Measurements from ENCODE around the gene PIP5K1C.
A peak's percentile ranks its signal among the peaks of the same experiment; 100 is the strongest.
"Not testable (repeated sequence)": the region's sequence is repeated elsewhere in the genome, so short reads cannot be mapped to it uniquely, and the experiment has no call there.

Gene PIP5K1C

DNA sequence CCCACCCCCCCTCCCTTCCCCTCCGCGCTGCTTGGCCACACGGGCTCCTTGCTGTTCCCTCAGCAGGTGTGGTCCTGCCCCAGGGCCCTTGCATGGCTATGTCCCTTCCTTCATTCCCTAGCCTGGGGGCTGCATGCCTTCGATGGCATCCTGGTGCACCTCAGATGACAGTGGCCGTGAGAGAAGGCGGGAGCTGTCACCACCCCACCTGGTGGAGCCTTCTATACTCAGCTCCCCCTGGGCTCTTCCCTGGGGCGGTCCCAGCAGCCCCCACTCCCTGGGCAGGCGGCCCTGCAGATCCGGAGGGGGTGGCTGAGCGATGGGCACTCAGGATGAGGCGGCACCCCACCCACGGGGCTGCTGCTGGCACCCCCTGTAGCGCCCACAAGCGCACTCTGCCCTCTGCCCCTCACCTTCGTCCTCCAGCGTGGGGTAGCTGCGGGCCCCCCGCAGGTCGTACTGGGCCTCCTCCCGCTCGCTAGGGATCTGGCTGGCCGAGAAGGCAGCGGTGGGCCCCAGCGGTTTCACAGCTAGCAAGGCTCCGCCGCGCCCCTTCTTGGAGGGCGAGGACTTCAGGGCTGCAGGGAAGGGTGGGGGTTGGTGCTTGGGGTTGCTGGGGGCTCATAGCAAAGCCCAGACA, 56.5 kb downstream of the PIP5K1C start:
- DNase-seq, result no peak

DNA sequence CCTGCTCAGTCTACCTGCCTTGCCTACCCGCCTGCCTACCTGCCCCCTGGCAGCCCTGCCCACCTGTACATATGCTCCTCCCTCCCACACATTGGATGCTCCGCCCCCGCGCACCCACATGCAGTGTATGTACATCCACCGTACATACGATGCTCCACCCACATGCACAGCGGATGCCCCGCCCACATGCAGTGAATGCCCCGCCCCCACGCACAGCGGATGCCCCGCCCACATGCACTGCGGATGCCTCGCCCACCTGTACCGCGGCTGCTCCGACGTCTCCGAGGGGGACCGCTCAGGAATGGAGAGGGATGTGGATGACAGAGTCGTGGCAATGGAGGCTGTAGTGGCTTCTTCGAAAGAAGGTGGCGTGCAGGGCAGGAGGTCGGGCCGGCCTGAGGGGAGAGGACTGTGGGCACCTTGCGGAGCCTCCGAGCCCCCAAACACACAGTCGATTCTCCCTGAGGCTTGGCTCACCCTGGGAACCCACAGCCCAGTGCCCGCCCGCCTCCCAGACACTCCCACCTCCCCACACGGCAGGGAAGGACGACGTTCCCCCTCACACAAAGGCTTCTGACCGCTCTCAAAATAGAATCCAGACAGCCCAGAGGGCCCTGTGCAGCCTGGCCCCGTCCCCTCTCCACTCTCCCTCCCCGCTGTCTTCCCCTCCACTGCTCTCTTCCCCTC, 57.1 kb downstream of the PIP5K1C start:
- no peak for DNase-seq

DNA sequence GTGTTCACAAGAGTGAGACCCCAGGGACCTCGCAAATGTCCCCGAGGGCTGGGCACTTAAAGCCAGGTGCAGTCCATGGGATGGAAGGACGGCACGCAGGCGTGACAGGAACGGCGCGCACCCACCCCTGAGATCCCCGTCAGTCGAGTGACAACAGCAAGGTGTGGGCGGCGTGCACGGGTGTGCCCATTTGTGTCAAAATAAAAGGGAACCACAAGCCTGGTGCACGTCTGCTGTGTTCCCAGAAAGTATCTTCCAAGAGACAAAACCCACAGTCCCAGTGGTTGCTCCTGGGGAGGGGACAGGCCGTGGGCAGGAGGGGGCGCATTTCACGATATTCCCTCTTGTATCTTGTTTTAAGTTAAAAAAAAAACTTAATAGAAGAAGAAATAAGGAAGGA, 58.0 kb downstream of the PIP5K1C start:
- no peak for DNase-seq

DNA sequence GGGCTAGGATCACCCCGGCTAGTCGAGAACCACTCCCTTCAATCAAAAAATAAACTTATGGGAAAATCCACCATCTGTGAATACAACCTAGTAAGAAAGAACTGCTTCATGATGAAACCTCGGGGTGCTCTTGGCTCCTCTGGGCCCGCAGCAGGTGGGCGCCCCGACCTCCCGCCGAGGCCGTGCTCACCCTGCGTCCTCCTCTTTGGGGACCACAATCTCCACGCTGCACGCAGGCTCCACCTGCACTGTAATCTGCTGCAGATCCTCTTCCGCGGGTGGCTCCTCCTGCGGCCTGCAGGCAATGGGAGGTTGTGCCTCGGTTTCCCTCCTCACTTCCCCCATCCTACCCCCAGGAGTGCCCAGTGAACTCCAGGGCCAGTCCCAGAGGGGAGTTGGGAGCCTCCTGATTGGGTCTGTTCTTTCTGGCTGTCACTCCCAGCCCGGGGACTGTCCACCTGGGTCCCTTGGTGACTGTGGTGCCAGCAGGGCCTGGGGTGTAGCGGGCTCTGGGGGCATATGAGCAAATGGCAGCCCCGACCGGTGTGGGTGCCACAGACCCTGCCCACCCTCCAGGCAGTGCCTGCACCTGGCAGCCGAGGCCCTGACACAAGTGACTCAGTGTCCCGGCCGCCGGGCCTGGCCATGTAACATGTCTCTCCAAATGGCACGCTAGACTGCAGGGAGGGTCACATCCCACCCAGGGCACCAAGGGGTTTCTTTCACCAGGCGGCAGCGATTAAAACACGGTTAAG, 58.6 kb downstream of the PIP5K1C start:
- no peak for DNase-seq

DNA sequence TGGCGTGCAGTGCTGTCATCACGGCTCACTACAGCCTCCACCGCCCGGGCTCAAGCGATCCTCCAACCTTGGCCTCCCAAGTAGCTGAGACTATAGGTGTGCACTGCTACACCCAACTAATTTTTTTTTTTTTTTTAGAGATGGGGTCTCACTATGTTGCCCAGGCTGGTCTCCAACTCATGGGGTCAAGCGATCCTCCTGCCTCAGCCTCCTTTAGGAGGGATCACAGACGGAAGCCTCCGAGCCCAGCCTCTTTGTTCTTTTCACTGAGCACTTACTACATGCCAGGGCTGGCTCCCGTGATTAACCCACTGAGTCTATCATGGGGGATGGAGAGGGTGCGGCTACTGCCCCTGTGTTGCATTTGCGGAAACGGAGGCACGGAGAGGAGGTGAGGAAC, 60.8 kb downstream of the PIP5K1C start:
- DNase-seq, result no peak

DNA sequence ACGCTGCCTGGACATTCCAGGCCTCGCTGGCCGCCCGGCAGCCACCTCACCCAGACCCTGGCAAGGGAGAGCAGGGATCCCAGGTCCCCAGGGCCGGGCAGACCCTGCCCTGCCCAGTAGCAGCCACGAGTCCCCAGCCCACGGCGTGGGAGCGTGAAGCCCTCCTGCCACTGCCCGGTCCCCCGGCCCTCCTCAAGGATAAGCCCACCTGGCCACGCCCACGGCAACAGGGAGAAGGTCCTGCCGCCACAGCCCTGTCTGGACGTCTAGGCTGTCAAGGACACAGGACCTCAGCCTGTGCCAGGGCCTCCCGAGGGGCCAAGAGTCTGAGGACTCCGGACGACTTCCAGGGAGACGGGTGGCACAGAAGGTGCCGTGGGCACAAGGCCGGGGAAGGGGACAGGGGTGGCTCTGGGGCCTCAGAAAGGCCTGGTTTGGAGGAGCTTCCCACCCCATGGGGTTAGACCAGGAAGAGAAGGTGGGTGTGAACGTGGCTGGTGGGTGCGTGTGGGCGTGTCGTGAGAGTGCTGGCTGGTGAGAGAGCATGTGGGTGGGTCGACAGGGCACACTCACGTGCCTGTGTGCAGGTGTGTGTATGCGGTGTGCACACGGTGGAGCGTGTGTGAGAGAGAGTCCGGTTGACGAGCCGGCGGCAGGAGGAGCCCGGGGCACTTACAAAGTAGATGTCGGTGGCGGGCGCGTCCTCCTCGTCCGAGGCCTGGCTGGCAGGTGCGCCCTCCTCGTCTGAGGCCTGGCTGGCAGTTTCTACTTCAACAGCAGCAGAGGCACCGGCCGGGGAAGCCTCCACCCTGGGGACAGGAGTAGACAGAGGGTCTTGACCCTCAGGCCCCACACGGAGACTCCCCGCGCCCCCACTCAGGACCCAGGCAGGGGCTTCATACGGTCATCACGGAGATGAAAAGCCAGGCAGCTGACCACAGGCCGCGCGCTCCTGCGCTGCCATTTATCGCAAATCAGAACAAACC, 61.8 kb downstream of the PIP5K1C start:
- DNase-seq, result no peak

DNA sequence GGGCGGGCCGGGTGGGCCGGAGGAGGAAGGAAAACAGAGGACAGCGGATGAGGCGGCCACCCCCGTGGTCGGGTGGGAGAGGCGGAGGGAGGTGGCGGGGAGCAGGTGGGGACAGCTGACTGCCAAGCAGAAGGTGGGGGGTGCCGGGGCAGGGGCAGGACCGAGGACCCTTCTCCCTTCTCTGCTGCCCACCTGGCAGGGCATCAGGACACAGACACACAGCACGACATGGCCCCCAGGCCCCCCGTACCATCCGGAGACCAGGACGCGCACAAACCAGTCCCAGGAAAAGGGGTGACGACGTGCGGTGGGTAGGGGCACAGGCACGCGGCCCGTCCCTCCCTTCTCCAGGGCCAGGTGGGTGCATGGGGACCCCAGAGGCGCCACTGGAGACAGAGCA, 62.6 kb downstream of the PIP5K1C start:
- DNase-seq, result no peak

DNA sequence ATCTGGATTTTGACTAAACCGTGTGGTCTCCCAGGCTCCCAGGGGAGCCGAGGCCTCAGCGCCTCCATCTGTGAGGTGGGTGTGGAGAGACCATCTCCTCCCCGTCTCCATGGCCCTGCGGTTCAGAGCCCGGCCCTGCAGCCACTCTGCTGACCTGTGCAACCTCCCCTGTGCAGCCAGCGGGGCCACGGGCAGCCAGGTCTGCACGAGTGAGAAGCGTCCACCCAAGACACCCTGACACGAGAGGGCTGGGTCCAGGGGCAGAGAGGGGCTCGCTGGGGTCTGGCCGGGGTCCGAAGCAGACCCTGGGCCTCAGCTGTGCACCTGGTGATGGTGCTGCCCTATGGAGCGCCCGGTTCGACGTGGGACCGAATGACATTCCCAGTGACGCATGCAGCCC, 63.3 kb downstream of the PIP5K1C start:
- DNase-seq, result no peak

DNA sequence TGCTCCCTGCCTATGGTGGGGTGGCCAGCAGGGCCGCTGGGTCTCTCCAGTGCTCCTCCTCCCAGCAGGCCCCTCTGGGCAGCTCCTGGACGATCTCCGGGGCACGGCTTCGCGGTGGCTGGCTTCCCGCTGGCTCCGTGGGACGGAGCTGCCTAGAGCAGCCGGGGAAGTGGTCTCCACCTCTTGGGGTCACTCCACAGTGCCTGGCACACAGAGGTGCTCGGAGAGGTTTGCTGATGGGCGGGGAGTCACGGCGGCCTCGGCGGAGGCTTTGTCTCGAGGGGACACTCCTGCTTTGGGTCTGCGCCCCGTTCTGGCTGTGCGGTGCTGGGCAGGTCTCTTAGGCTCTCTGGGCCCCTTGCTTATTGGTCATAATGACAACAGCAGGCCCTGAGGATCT, 63.8 kb downstream of the PIP5K1C start:
- DNase-seq, result no peak

DNA sequence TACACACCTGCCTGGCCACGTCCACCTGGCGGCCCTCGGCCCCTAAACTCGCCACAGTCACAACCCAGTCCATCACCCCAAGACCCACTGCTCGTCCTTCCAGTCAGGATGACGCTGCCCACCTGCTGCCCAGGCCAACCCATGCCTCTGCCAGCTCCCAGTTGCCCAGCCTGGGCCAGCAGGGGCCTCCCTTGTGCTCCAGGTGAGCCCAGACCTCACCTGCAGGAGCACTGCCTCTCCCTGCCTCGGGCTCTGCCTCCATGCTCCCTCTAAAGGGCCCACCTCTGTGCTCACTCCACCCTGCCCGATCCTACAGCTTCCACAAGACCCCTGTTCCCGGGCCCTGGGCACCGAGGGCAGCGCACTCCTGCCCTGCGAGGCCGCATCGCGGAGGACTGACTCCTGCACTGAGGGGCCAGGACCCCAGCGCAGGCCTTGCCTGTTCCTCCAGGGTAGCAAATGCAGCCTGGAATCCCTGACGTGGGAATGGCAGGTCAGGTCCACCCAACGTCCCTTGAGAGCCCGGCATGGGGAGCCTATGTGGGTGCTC, 65.7 kb downstream of the PIP5K1C start:
- DNase-seq, result no peak

DNA sequence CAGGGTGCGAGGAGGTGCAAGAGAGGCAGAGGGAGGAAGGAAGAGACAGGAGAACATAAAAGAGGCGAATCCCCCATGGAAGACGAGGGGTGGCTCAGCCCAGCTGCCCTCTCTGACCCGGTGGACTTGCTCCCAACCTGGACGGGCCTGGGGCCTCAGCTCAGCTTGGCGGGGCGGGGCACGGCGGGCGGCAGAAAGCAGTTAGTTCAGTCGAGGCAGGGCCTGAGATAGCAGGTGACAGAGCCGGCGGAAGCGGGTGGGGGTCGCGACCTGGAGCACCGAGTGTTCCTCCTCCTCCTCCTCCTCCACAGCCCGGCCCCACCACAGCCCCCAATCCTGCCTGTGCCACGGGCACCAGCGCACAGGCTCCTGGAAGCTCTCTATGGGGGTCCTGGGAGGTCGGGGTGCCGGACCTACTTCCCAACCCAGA, 66.7 kb downstream of the PIP5K1C start:
- no peak for DNase-seq

DNA sequence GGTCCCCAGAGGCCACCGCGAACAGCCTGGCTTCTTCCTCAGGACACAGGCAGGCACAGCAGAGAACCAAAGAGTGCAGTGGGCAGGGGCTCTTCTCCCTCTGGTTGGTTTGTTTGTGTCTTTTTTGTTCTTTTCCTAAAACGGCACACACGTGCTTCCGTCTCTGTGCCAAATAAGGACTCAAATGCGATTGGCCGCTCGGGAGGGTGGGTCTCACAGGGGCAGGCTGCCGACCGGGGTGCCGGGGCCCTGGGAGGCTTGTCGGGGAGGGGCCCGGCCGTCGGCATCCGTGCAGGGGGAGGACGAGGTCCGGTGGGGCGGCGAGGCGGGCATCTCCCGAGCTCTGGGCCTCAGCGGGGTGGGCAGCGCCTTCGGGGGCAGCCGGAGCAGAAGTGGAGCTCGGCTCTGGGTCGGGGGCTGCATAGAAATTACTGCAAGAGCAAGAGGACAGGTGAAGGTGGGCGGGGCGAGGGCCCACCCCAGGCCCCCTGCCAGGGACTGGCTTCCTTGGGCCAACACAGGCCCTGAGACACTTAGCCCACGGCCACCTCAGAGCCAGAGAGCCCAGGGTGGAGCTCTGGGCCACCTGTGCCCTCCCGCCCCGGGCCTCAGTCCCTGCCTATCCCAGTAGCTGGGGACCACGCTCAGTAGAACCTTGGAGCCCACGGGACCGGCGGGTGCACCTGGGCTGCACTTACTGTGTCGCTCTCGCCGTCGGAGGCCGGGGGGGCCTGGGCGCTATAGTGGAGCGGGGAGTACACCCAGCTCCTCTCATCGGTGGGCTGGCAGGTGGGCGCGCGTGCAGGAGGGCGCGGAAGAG, 67.3 kb downstream of the PIP5K1C start:
- DNase-seq, result no peak

DNA sequence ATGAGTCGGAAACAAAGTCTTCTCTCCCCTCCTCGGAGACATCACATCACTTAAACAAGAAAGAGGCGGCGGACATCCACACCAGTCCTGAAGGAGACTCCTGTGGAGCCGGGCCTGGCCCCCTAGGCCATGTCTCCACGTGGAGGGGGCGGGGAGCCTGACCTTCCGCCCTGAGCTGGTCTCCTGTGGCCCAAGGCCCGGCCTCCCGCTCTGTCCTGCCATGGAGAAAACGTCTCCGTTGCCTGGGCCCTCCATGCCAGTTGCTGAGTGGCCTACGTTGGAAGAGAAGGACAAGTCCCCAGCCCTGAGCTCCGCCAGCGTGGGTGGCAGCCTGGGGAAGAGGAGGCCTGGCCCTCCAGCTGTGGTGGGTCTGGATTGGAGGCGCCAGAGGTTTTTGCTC, 68.2 kb downstream of the PIP5K1C start:
- no peak for DNase-seq

DNA sequence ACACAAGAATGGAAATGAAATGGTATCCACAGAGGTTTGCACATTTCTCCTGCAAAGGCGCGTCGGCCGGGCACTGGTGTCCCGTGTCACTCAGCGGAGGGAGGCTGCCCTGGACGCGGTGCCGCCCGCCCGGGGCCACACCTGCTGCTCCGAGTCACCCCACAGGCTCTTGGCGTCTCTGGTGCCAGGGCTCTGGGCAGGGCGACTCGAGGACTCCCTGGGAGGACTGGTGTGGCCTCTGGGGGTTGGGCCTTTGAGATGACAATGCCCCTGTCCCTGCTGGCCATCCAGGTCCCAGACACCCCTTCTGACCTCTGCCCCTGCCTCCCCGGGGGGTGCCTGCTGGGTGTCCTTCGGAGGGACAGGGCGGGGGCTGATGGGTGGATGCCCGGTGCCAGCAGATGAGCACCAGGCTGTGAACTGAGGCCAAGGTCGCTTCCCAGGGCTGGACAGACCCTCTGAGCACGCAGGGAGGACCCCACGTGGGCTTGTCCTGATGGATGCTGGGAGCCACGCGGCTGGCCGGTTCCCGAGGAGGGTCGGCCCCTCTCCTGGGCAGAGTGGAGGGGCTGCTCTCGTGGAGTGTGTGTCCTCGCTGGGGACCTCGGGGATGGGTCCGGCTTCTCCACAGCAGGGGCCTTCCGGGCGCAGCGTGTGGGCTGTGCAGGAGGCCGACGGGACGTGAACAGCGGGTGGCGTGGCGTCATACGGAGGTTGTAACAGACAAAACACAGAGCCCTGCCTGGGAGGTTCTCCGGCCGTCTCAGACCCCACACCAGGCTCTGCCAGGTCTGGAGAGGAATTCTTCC, 69.0 kb downstream of the PIP5K1C start:
- DNase-seq, result no peak

DNA sequence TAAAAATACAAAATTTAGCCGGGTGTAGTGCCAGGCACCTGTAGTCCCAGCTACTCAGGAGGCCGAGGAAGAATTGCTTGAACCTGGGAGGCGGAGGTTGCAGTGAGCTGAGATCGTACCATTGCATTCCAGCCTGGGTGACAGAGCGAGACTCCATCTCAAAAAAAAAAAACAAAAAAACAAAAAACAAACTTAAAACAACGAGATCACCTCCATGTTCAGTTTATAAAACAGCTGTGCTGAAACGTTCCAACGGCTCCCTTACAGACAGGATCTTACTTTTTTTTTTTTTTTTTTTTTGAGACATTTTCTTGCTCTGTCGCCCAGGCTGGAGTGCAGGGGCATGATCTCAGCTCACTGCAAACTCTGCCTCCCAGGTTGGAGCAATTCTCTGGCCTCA, 71.5 kb downstream of the PIP5K1C start:
- DNase-seq, result not testable (repeated sequence)

DNA sequence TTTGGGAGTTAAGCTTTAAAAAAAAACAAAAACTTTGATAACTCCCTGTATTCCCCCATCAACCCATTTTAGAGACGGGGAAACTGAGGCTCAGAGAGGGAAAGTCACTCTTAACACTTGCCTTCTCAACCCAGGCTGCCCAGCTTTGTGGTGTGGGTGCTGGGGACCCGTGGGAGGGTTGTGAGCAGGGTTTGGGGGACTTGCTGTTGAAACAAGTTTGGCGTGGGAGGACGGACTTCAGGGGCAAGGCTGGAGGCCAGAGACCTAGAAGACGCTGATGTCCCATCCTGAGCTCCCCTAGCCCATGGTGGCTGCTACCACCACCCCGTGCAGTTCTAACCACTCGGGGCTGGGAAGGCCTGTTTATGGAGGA, 72.9 kb downstream of the PIP5K1C start:
- no peak for DNase-seq

DNA sequence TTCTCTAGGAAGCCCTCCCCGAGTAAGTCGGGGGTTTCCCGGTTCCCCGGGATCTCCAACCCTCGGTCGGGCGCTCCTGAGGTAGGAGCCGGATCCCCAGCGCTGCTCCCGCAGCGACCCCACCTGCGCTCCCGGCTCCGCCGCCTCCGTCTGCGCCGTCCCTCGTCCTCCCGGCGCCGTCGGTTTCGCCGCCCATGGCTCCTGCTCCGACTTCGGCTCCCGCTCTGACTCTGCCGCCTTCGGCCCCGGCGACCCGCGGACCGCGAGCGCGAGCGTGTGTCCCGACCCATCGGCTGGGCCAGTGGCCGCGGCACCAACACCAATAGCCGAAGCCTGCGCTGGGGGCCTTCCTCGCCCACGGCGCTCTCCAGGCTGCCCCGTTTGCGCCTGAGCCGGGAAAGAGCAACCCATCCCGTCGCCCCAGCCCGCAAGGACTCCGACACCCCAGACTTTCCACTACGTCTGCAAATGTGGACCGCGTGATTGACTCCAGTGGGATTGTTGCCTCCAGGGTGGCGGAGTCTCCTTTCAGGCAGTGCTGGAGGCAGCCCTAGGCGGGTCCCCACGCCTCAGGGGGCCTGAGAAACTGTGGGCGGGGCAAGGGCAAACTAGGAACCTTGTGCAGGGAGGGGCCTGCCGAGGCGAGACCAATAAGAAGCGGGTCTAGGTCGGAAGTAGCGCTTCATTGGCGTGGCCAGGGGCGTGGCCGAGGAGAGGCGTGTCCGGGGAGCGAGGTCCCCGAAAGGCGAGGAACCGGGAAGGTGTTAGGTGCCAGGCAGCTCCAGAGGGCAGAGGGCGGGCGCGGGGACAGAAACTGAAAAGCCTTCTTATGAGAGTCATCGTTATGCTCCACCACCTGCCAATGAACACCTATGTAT, 73.6 kb downstream of the PIP5K1C start, which contains the start of gene CACTIN:
Gene CACTIN (minus strand): TSS at position 318 of the 878 bp plus-strand sequence. CDS start 28 bp downstream, at position 290.
- DNase-seq, result peak; percentile 95

DNA sequence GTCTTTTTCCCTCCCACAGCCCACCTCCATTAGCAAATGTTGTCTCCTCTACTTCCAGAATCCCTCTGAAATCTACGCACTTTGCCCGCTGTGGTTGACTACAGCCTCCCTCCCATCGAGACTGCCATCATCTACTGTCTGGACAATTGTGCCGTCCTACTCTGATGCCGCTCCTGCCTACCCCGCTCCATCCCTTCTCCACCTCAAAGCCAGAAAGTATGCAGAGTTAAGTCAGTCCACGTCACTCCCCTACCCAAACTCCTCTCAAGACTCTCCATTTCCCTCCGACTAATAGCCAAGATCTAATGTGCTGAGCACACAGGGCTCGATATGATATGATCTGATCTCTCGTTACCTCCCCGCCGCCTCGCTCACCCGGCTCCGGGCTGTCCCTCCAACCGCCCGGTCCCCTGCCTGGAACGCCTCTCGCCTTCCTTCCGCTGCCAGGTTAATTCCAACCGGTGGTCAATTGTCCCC, 74.2 kb downstream of the PIP5K1C start:
- no peak for DNase-seq

DNA sequence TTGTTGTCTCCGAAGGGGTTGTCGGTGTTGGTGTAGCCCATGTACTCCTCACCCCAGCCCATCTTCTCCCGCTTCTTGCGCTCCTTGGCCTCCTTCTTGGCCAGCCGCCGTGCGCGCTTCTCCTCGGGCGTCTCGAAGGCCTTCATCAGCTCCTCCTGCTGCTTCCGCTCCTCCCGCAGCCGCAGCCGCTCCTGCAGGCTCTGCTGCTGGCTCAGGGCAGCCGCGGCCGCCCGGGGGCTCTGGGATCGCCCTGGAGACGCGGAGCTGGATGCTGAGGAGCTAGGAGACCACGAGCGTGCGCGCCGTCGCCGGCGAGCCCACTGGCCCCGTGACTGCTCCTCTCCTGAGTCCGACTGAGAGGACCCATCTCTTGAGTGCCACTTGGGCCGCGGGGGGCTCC, 76.6 kb downstream of the PIP5K1C start:
- no peak for DNase-seq
